ENCODE data around the gene DSCAM.

The DSCAM gene

DNA sequence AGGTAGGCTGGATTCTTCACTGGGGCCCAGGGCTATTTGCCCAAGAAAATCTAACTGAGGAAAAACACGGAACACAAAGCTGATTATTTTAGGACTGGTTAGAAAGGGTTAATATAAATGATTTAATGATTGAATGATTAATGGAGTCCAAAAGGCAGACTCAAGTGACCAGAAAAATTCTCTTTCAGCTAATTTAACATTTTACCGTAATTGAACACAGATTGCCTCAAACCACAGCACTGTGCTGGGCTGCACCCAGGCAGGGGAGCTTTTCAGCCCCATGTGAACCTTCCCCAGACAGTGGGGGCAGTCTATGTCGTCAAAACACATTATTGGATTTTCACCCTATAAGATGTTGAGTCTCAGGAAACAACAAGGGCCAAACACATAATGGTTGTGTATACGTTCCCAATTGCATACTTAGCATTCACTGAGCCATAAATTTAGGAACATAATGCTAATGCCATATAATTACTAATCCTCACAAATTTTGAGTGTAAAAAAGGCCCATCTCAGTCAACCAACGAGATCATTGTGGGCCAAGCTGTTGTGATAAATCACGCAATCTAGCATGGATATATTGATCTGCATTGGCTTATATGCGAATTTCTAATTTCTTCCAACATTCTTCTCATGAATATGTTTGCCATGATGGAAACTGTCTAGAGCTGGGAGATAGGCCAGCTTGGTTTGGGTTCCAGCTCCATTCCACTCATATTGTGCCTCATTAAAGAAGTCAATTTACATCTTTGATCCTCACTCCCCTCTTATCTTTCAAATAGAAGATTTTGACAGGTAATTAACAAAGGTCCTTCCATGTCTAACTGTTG lies 27.7 kb downstream of the DSCAM start:
- peaks cover 6% of the 10 kb centered on the region for H3K27me3 Mint-ChIP-seq
- ATAC-seq = no peak
- no peak overlapping the region for H3K4me3 Mint-ChIP-seq
- no peaks in the 10 kb centered on the region for H3K4me1 Mint-ChIP-seq
- H3K9me3 Mint-ChIP-seq = peaks cover 4 to 8% of the 10 kb centered on the region in 2 donors
- DNase-seq = no peak
- no peak overlapping the region for H3K27ac Mint-ChIP-seq

DNA sequence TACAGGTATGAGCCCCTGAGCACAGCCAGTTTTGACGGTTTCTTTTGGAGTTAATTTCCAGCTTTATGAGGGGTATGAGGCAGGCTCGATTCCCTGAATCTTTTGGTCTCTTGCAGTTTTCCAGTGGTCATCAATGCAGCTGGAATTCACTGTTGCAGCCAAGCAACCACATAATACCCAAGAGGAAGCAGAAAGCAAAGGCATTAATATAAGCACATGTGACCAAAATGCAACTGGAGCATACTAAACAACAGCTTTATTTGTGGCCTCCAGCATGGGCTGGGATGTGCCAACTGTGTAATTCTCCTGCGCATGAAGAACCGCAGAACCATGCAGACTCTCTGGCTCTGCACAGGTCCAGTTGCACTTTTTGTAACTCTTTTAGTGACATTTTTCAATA lies 33.0 kb downstream of the DSCAM start:
- H3K27me3 Mint-ChIP-seq = peaks cover 7% of the 10 kb centered on the region
- no peaks in the 10 kb centered on the region for H3K9me3 Mint-ChIP-seq
- no peak overlapping the region for H3K27ac Mint-ChIP-seq
- DNase-seq = no peak
- H3K4me3 Mint-ChIP-seq = no peak overlapping the region
- no peak for ATAC-seq
- no peaks in the 10 kb centered on the region for H3K4me1 Mint-ChIP-seq

- Mint-ChIP-seq H3K27me3 (peaks cover 9% of the 10 kb centered on the region), H3K4me3 (no peak overlapping the region), H3K4me1 (no peaks in the 10 kb centered on the region)
Measured at GRCh38 chr21:40809673-40810197, 37.2 kb downstream of the DSCAM start.

GRCh38 chr21:40803101-40803500 lies 43.9 kb downstream of the DSCAM start:
- Mint-ChIP-seq H3K9me3 (peaks cover 12 to 38% of the 10 kb centered on the region in 2 donors), H3K27ac (no peak overlapping the region), H3K27me3 (peaks cover 9% of the 10 kb centered on the region), H3K4me1 (no peaks in the 10 kb centered on the region), H3K4me3 (no peak overlapping the region)
- DNase-seq (no peak), ATAC-seq (no peak)

More at GRCh38 chr21:40809673-40810197, 37.2 kb downstream of the DSCAM start:
- Mint-ChIP-seq H3K27ac (no peak overlapping the region), H3K9me3 (peaks cover 2 to 15% of the 10 kb centered on the region in 2 donors)
- ATAC-seq (no peak), DNase-seq (no peak)

- H3K9me3 Mint-ChIP-seq = peaks cover 14 to 33% of the 10 kb centered on the region in 2 donors
- ATAC-seq = no peak
- no peak for DNase-seq
- no peaks in the 10 kb centered on the region for H3K4me1 Mint-ChIP-seq
- no peak overlapping the region for H3K4me3 Mint-ChIP-seq
- H3K27me3 Mint-ChIP-seq = peaks cover 9% of the 10 kb centered on the region
- H3K27ac Mint-ChIP-seq = no peak overlapping the region
Measured at GRCh38 chr21:40800126-40800525, 46.8 kb downstream of the DSCAM start.

- Mint-ChIP-seq H3K9me3 (peaks cover 9 to 26% of the 10 kb centered on the region in 2 donors), H3K27me3 (no peaks in the 10 kb centered on the region), H3K4me1 (no peaks in the 10 kb centered on the region), H3K4me3 (no peak overlapping the region), H3K27ac (no peak overlapping the region)
- DNase-seq = no peak
- no peak for ATAC-seq
Measured at GRCh38 chr21:40797891-40798290, 49.1 kb downstream of the DSCAM start.

DNA sequence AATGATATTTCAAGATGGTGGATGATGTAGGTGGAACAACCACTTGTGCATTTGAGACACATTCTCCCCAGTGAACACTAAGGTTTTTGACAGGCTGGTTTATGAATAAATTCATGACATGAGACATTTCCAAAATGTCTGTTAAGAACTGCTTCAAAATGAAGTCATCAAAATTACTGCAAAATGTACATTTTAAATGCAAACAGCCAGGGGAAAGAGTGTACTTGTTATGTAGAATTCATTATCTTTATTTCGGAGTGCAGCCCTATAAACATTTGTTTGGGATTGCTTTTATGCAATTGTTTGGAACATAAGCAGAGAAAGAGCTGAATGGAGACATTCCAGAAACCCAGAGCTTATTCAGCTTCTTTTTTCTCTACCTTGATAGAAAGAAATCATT lies 49.5 kb downstream of the DSCAM start:
- H3K4me1 Mint-ChIP-seq = no peaks in the 10 kb centered on the region
- no peak overlapping the region for H3K27ac Mint-ChIP-seq
- H3K9me3 Mint-ChIP-seq = peaks cover 9 to 26% of the 10 kb centered on the region in 2 donors
- ATAC-seq = no peak
- DNase-seq = no peak
- no peaks in the 10 kb centered on the region for H3K27me3 Mint-ChIP-seq
- H3K4me3 Mint-ChIP-seq = no peak overlapping the region

DNA sequence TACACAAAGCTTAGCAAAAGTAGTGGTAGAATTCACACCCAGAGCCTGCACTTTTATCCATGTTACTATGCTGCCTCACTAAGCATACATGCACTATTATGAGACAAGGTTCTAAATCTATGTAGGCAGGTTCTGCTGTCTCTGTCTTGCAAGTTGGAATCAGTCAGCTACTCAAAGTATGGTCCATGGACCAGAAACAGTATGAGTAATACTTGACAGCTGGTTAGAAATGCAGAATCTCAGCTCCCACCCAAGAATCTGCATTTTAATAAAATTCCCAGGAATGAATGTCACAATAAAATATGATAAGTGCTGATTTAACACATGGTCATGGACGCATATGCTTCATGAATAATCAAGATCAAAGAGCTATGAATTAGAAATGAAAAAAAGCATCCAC lies 50.5 kb downstream of the DSCAM start:
- H3K27ac Mint-ChIP-seq = no peak overlapping the region
- ATAC-seq (no peak), DNase-seq (no peak)
- no peaks in the 10 kb centered on the region for H3K4me1 Mint-ChIP-seq
- peaks cover 9 to 26% of the 10 kb centered on the region in 2 donors for H3K9me3 Mint-ChIP-seq
- no peak overlapping the region for H3K4me3 Mint-ChIP-seq
- H3K27me3 Mint-ChIP-seq = no peaks in the 10 kb centered on the region

DNA sequence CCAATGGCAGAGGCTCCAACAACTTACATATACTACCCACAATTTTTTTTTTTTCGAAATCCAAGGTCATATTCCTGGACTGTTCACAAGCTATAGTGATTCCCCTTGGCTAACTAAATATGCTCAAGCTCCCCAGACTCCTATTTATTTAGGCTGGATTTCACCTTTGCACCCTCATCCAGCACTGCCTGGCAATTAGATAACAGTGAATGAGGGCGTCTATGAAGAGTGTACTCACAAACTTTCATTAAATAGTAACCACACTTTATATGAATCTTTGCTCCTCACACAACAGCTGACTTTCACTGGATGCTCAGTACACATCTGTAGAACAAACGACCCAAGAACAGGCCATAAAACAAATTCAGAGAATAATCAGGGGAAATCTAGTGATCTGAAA lies 51.6 kb downstream of the DSCAM start:
- Mint-ChIP-seq H3K9me3 (peaks cover 8 to 24% of the 10 kb centered on the region in 2 donors), H3K4me1 (no peaks in the 10 kb centered on the region), H3K4me3 (no peak overlapping the region), H3K27me3 (no peaks in the 10 kb centered on the region), H3K27ac (no peak overlapping the region)
- DNase-seq (no peak), ATAC-seq (no peak)

DNA sequence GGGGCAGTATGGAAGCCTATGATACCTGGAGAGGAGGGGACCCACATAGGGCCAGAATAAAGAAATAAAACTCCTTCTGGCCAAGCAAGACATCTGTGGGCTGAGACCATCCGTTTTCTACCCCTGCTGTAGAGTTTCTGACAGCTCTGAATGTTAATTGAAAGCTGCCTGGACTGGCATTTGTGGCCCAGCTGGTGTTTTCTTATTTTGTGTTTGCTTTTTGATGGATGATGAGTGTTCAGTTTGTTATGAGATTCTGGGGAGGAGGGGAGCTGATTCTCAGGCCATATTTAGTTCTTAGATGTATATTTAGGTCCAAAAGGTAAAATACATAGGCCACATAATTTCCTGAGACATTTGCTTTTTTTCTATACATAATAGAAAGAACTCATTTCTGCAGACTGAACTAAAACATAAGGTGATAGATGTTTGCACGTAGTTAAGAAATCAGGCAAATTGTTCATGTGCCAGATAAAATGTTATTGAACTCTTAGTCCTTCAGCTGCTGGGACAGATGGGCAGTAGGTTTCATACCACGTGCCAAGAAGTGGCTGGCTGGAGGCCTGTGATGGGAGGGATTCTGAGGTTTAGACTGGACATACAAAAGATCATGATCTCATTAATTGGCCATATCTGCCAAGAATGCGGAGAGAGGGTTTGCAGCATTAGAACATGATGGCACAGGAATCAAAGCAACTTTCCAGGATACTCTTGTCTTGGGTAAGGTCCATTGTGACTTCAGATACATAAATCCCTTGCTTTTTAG lies 54.1 kb downstream of the DSCAM start:
- peaks cover 4 to 8% of the 10 kb centered on the region in 2 donors for H3K9me3 Mint-ChIP-seq
- no peaks in the 10 kb centered on the region for H3K4me1 Mint-ChIP-seq
- no peak overlapping the region for H3K4me3 Mint-ChIP-seq
- DNase-seq (no peak), ATAC-seq (no peak)
- no peak overlapping the region for H3K27ac Mint-ChIP-seq
- no peaks in the 10 kb centered on the region for H3K27me3 Mint-ChIP-seq

DNA sequence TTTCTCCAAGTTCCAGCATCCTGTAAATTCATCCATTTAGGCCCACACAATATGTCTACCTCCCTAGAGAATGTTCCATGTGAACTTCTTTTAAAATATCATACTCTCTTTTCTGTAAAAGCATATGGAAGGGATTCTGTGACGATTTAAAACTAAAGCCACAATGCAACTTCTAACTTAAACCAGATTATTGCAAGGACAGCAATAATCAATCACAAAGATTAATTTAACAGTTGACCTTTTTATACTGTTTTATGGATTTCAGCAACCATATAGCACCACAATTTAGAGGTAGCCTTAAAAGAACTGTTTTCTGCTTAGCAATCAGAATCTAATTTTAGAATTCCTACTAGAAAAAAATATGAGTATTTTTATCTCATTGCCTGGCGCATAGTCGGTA lies 58.3 kb downstream of the DSCAM start:
- no peaks in the 10 kb centered on the region for H3K4me1 Mint-ChIP-seq
- H3K4me3 Mint-ChIP-seq = no peak overlapping the region
- ATAC-seq = no peak
- H3K27ac Mint-ChIP-seq = no peak overlapping the region
- no peaks in the 10 kb centered on the region for H3K9me3 Mint-ChIP-seq
- H3K27me3 Mint-ChIP-seq = no peaks in the 10 kb centered on the region
- no peak for DNase-seq

DNA sequence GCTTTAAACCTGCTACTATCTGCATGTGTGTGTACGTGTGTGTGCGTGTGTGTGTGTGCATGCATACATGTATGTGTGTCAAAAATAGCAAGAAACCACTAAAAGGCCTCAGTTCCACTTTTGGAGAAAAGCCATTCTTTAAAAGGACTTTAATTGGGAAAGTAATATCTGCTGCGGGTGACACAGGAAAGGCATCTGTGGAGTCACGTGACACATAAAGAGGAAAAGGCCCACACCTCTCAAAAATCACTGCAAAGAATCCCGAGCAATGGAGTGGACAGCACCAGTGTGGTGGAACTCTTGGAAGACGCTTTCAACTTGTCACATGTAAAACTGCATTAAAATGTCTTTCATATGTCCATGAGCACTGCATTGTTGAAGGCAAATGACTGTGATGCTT lies 63.6 kb downstream of the DSCAM start:
- Mint-ChIP-seq H3K9me3 (peaks cover 0 to 7% of the 10 kb centered on the region in 2 donors), H3K27me3 (no peaks in the 10 kb centered on the region), H3K27ac (no peak overlapping the region), H3K4me3 (no peak overlapping the region), H3K4me1 (no peaks in the 10 kb centered on the region)
- no peak for ATAC-seq
- no peak for DNase-seq

DNA sequence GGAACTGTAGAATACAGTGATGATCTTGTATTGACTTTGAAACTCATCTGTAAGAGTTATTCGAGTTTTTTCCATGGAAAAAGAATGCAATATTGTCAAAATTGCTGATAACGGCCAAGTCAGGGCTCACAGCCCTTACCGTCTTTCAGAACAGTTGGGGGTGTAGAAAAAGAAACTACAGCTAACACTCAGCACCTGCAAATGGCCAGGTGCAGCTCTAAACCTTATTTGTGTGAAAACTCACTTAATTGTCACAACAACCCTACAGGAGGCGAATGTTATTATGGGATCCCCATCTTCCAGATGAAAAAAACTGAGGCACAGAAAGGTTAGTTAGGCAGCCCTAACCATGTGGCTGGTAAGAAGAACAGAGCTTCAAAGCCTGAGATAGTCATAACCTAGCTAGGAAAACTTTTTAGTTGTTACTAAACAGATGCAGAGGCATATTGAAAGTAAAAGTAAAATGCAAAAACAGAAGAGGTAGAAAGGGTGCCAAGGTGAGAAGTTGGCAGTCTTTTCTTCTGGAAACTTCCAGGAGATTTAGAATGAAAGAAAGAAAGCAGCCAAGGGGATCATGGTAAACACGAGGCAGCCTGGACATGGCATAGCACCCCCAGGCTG lies 76.4 kb downstream of the DSCAM start:
- no peak for ATAC-seq
- Mint-ChIP-seq H3K4me1 (no peaks in the 10 kb centered on the region), H3K27me3 (no peaks in the 10 kb centered on the region), H3K4me3 (no peak overlapping the region), H3K9me3 (no peaks in the 10 kb centered on the region), H3K27ac (peak overlapping the region in 1 of 2 donors; percentile 38)
- DNase-seq = no peak

DNA sequence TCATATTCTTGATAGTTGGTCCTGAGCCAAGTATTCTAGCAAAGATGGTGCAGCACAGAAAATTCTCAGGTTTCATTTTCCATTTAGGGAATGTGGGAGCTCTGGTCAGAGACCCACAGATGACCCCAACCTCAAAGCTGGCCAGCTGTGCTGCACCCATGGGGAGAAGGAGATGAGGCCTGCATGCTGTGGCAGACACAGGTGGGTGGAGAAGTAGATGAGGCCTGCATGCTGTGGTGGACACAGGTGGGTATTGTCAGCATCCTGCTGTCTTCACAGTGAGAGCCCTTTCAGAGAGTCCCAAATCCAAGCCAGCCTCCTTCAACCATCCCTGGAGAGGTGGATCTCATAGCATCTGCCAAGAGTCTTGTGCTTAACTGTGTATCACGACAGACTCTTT lies 77.7 kb downstream of the DSCAM start:
- no peak for ATAC-seq
- H3K9me3 Mint-ChIP-seq = no peaks in the 10 kb centered on the region
- no peak overlapping the region for H3K27ac Mint-ChIP-seq
- DNase-seq = no peak
- no peak overlapping the region for H3K4me3 Mint-ChIP-seq
- H3K27me3 Mint-ChIP-seq = no peaks in the 10 kb centered on the region
- no peaks in the 10 kb centered on the region for H3K4me1 Mint-ChIP-seq

GRCh38 chr21:40768056-40768455 lies 78.9 kb downstream of the DSCAM start:
- no peak for DNase-seq
- Mint-ChIP-seq H3K27ac (no peak overlapping the region), H3K4me1 (no peaks in the 10 kb centered on the region), H3K9me3 (no peaks in the 10 kb centered on the region), H3K4me3 (no peak overlapping the region), H3K27me3 (peaks cover 3% of the 10 kb centered on the region)
- no peak for ATAC-seq

DNA sequence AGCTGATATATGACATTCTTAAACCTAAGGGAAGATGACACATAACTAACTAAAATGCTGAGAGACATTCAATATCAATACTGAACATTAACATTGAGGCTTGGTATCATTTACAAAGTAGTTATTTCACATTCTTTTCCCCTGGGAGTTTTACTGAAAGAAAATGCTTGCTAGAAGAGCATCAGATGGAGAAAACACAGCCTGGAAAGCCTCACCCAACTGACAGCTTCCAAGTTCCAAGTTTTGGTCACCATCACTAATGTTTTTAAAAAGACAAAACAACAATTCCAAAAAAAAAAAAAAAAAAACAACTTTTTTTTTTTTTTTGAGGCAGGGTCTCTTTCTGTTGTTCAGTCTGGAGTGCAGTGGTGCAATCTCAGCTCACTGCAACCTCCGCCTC lies 80.6 kb downstream of the DSCAM start:
- ATAC-seq = no peak

More for the DNA sequence above, 80.6 kb downstream of the DSCAM start:
- Mint-ChIP-seq H3K4me1 (no peaks in the 10 kb centered on the region), H3K27me3 (peaks cover 20% of the 10 kb centered on the region), H3K4me3 (no peak overlapping the region), H3K9me3 (peaks cover 0 to 8% of the 10 kb centered on the region in 2 donors), H3K27ac (peak overlapping the region in 1 of 2 donors; percentile 71)
- DNase-seq = no peak
